Loucy (cell line): ENCODE data around the gene QPRT.

Experiments used
- CTCF ChIP-seq: fragments of 200-600 bp; sonication (generic); conservative IDR thresholded peaks from 2 replicates; pipeline ENCODE4 v1.5.1; 2014; ENCODE audit warnings: mild to moderate bottlenecking, antibody characterized with exemption, low read length
- EZH2phosphoT487 ChIP-seq: fragments of 200-600 bp; IDR thresholded peaks from 2 replicates; pipeline ENCODE4 v1.6.1; 2018; ENCODE audit warnings: antibody characterized with exemption, mild to moderate bottlenecking, moderate library complexity, borderline replicate concordance

- no peak for TF ChIP-seq CTCF
- TF ChIP-seq EZH2phosphoT487: no peak
Measured at GRCh38 chr16:29650771-29651170, 28.2 kb upstream of the QPRT start.
